NCI-H187 treated with DMSO at 0.1 percent for 48 hours (cell line): ENCODE measurements around the gene LSM14B.

ENCODE experiments used
- DNase-seq: peaks from one replicate; lab custom pipeline; 2025; lab: John Stamatoyannopoulos, UW

Gene LSM14B

DNA sequence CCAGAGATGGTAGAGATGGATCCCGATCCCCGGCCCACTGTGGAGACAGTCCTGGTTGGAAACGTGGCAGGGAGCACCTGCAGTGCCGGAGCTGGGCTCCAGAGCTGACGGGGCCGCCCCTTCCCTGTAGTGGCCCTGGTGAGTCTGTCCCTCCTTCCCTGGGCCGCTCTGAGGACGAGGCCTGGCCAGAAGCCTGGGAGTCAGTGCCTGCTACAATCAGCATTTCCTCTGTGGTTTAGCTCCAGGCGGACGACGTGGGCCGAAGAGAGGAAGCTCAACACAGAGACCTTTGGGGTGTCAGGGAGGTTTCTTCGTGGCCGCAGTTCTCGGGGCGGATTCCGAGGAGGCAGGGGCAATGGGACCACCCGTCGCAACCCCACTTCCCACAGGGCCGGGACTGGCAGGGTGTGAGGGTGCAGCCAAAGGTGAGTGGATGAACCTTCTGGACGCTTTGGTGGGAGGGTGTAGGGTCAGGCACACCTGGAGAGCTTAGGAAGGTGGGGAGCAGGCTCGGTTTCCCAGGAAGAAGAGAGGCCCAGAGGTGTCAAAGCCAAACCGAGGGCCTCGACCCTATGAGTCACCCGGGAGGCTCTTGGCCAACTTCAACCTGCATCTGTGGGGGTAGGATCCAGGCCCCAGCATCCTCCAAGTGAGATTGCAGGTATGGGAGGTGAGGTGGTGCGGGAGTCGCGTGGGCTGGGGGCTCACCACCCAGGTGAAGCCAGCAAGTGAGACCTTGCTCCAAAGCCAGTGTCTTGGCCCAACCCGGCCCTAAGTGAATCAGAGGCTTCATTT is 11.0 kb downstream of the LSM14B start:
- no peak for DNase-seq

DNA sequence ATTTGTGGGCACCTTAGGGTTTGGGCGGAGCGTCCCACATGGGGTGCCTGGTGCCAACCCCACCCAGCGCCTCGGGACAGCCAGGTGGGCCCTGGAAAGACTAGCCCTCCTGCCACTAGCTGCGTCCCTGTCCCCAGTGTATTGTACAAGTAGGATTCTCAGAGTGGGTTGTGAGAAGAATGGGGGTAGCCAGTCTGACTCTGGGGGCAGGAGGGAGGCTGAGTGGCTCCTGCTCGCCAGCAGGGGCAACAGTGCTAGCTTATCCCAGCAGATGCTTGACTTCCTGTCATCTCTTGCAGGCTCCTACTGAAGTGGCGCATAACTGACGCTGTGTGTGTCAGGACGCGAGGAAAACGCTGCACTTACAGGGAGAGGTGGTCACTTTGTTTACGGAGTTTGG is 11.6 kb downstream of the LSM14B start:
- no peak for DNase-seq

DNA sequence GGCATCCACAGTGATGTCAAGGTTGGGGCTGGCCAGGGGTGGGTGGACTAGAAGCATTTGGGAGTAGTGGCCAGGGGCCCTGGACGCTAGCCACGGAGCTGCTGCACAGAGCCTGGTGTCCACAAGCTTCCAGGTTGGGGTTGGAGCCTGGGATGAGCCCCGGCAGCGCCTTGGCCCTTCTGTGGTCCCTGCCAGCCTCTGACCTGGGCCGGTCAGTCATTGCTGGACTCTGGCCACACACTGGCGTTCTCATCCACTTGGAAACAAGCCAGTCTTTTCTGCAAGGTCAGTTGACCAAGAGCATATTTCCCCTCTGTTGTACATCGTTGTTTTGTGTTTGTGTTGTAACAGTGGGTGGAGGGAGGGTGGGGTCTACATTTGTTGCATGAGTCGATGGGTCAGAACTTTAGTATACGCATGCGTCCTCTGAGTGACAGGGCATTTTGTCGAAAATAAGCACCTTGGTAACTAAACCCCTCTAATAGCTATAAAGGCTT is 12.5 kb downstream of the LSM14B start:
- no peak for DNase-seq

DNA sequence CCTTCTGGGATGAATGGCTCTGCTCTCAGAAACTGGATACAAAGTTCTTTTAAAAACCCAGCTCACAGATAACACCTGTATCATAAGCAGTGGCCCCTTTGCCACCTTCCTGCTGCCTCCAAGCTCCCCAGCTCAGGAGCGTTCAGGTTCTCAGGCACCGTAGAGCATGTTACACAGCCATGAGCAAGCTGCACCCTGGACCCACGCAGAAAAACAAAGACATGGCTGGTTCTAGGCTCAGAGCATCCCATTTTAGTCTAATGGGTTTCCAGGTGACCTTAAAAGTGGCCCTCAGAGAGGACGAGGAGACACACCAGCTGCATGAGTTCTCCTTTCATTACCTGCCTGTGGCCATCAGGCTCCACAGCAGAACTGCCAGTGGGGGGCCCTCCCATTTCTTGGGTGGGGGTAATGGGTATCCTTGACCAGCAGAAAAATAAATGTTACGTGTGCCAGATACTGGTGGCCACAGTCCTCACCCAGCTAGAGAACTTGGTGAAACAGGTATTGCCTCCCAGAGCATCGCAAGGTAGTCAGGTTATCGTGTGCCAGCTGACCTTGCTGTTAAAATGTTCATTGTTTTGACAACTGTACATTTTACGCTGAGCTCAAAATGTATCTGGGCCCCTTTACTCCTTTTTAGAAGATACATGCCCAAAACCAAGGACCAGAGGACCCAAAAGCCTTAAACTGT is 13.4 kb downstream of the LSM14B start:
- DNase-seq = no peak

DNA sequence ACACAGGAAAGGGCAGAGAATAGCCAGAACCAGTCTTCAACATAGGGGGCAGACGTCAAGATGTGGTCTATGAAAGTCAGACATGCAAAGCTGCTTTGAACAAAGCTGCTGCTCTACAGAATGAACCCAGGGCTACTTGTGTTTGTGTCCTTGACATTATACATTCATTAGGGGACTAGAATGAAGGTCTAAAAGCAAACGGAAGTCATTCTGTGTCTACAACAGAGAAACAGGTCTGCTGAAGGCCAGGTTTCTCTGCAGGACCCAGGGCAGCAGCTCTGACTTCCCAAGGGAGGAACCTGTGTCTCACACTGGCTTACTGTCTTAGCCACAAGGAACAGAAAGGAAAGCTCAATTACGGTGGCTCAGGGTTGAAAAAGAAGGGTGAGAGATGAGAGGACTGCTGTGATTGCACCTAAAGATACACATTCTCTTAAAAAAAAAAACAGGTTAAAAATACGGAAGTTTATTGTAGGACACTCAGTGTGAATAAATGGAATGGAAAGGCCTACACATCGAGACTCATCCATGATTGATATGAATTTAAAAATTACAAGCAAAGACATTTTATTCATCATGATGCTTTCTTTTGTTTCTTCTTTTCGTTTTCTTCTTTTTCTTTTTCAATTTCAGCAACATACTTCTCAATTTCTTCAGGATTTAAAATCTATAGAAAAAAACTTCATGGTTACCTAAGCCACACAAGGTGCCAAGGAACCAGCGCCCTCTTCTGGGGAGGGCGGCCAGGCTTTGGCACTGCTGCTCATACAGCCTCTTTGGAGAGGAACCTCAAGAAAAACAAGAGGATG is 14.2 kb downstream of the LSM14B start:
- no peak for DNase-seq

DNA sequence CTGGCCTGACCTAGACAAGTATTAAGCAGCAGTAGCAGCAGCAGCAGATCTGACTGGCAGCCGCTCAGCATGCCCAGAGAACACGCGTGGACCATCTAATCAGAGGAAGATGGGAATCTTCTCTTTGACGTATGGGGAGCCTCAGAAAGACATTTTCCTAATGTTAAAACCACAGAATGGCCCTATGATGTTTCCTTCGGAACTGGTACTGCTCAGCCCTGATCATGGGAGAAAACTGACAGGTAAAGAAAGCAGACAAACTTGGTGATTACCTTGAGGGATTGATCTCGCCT is 14.8 kb downstream of the LSM14B start:
- no peak for DNase-seq

DNA sequence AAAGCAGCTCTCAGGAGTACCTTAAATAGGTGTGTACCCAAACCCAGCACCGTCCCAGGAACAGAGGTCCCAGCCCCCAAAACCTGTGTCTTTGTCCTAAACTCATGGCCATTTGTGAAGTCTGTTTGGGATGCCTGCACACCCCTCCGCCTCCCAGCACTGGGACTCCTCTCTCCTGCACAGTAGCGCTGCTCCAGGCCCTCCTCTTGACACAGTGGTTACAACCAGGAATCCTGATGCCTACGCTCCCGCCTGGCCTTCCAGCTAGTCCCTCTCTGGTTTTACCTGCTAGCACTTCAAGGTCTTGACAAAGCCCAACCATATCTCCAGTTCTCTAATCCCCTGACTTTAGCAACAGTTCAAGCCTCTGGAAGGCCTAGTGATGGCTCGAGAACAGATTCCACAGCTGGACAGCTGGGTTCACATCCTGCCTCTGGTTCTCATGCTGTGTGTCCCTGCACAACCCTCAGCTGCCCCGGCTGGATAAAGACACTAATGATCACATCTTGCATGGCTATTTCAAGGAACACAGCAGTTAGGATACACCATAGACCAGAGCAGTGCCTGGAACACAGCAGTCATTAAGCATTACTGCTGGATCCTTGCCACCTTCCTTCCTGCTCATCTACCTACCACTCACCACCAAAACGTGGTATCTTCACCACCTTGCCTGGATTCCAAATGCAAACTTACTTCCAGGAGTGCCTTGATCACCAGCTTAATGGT is 15.4 kb downstream of the LSM14B start:
- DNase-seq = no peak

DNA sequence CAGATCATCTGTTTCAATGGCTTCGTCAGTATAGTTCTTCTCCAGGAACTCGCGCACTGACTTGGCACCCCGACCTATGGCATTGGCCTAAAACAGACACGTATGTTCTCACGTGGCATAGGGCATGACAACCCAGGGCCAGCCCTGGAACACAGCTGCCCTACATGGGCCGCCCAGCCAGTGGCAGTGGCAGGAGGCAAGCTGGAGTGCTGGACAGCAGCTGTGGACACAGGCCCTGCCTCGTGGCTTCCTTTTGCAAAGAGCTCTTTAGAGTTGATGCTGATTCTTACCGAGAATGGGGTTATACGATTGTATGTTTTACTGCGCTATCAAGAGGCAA is 15.9 kb downstream of the LSM14B start:
- no peak for DNase-seq

DNA sequence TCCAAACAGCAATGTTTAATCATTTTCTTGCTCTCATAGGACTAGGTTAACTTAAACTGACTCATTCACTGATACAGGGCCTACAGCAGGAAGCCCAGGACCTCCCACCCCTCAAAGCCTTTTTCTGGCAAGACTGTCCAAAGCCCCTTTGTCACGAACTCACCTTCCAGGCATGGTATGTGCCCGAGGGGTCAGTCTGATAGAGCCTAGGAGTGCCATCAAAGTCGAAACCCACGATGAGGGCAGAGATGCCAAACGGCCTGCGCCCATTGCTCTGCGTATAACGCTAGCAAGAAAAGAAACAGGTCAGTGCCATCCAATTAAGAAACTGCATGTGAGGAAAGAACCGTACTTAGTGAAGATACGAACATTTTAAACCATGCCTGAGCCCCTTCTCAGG is 16.6 kb downstream of the LSM14B start:
- no peak for DNase-seq

DNA sequence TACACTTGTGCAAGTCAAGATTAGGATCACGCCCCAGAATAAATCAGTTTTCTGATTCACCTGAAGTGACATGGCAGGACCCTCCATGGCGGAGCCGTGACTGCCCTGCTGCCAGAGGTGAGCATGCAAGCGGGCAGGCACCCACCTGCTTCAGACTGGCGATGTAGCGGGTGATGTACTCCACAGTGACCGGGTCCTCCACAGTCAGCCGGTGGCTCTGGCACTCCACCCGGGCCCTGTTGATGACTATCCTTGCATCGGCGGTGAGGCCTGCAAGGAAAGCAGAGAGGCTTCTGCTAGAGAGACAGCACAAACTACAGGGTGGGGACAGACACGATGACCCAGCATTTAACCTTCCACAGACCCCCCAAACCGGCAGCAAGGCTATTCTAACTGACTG is 17.4 kb downstream of the LSM14B start:
- no peak for DNase-seq

DNA sequence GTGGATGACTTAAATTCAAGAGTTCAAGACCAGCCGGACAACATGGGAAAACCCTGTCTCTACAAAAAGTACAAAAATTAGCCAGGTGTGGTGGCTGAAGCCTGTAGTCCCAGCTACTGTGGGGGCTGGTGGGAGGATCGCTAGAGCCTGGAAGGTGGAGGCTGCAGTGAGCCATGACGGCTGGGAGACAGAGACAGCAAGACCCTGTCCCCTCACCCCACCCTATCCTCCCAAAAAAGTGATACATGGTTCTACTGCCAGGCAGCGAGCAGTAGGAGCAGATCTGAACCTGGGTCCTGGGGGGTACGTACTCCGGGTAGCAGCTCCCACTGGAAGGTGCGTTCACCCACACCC is 18.7 kb downstream of the LSM14B start:
- DNase-seq = no peak

DNA sequence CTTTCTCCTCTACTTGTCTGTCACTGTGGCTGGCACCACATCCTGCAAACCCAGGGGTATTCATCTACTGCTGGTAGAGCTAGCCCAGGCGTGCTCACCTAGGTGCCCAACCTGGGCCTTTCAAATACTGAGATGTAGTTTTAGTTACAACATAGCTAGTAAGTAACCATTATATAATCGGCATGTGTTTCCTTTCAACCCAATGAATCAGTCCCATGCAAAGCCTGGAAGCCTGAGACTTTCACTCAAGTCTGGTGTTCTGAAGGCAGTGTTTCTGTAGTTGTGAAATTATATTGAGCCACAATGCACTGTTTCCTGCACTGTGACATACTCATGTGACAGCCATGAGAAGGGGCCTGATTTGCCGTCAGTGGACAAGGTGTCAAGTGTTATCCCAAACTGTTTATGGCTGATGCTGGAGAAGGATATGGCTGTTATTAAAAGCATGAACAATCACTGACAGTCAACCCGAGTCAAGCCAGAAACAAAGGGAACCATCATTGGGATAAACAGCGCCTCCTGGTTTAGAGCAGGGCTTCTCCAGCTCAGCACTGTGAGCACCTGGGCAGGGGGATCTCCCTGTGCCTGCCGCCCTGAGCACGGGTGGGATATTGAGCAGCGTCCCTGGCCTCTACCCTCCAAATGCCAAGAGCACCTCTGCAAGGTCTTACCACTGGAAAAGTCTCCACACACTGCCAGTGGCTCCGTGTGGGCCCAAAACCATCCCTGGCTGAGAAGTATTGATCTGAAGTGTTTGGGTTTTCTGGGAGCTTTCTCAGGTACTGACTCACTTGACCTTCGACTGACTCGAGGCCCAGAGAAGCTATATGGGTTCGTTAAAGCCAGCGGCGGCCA is 19.3 kb downstream of the LSM14B start:
- no peak for DNase-seq

DNA sequence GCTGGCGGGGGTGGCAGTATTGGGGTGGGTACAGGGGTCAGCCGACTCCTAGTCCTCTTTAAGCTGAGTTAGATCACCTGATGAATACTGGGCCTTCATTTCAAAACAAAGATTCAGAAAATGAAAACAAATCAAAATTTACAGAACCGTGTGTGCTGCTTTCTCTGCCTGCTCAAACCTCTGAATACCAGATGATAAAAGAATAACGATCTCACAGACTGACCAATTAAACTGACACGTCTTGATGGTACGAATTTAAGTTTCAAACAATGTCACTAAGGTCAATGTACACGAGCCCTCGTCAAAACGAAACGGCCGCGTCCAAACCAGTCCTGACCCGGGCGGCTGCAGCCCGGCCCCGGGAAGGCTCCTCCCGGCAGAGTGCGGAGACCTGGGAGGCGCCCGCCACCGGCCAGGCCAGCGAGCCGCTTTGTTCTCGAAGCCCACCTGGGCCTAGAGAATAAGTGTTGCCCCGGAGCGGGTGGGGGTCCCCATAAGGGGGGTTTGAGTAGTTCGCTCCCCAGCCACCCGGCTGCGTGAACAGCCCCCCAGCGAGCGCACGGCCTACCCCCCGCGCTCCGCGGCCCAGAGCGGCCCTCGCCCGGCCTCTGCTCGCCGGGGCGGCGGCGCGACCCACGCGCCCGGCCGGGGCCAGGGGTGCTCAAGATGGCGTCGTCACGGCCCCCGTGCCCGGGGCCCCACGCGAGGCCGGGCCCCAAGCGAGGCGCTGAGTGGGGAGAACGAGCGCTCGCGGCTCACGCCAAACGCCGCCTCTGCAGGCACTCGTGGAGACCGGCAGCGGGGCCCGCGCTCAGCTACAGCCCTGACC is 20.2 kb downstream of the LSM14B start:
- DNase-seq = no peak

DNA sequence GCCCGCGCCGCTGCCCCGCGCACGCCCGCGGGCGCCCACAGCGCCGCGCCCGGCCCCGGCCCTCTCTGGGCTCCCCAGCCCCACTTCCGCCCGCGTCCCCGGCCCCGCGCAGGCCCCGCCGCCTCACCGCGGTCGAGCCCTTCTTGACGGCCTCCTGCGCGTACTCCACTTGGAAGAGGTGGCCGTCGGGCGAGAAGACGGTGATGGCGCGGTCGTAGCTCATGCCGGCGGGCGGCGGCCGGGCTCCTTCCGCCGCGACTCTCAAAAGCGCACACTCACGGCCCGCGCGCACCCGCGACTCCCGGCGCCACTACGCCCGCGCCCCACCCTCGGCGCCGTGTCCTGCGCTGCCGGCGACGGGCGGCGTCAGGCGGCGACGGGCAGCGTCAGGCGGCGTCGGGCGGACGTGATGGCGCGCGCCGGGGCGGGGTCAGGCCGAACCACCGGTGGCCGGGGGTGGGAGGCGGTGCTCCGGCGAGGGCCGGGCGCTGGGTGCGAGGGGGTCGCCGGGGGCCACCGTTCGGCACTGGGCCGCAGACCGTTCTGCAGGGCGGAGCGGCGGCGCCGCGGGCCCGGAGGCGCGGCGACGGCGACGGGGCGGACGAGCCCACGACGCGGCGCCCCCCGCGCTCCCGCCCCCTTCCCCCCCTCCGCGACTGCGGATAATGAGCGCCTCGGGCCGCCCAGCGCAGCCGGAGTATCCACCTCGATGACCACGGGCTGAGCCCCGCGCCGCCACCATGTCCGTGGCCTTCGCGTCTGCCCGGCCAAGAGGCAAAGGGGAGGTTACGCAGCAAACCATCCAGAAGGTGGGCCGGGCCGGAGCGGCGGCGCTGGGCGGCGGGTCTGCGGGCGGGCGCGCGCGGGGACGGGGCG is 21.0 kb downstream of the LSM14B start, which contains the start of the genes PSMA7 and SS18L1:
TSS of gene PSMA7 (minus strand) at position 314 of the 876 bp plus-strand sequence. CDS start at position 223, 91 bp downstream.
TSS of gene SS18L1 (plus strand) at position 689 of the 876 bp plus-strand sequence. CDS start at position 741, 52 bp downstream.
- peak; percentile 49 for DNase-seq

DNA sequence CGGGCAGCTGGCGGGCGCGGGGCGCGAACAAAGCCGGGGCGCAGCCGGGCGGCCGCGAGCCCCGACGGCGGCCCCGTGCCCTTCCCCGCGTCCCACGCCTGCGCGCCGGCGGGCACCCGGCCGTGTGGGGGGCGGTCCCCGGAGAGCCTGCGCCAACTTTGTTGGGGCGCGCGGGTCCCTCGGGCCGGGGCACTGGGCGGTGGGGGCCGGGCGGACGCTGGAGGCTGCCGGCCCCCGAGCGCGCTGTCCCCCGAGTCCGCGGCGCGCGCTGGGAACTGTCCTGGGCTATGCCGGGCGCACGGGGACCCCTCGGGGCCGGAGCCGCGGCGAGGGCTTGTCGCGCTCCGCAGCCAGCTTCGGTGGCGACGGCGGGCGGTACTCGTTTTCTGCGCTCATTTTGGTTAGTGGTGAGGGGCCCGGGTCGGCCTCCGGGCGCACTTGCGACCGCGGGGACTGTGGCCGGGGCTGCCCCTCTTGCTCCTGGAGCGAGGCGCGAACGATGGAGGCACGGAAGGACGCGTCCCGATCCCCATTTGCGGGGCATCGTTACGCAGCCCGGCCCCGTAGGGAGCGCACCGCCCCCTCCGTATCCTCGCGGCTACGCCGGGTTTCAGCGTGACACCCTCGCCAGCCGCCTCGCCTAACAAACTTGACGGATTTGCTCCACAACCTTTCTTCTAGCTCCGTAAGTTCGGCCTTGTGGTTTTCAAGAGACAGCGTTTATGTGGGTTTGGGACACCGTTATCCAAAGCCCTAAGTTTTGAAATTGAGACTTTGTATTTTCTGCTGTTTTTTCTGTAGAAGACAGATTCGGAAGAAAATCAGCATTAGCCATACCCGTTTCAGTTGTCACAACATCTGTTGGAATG is 21.9 kb downstream of the LSM14B start:
- no peak for DNase-seq

DNA sequence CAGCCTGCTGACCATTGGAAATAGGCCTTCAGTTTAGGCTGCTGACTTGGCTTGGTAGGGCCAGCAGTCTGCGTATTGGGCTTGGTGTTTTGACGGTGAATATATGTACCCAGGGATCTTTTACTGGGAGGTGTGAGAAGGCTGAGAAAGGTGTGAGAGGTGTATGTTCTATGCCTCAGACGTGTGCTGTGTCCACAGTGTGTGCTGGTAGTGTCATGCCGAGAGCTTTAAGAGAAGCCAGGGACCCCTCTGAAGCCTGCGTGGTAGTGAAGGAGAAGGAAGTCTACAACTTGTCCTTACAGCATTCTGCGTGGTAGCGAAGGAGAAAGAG is 23.4 kb downstream of the LSM14B start:
- DNase-seq = no peak

DNA sequence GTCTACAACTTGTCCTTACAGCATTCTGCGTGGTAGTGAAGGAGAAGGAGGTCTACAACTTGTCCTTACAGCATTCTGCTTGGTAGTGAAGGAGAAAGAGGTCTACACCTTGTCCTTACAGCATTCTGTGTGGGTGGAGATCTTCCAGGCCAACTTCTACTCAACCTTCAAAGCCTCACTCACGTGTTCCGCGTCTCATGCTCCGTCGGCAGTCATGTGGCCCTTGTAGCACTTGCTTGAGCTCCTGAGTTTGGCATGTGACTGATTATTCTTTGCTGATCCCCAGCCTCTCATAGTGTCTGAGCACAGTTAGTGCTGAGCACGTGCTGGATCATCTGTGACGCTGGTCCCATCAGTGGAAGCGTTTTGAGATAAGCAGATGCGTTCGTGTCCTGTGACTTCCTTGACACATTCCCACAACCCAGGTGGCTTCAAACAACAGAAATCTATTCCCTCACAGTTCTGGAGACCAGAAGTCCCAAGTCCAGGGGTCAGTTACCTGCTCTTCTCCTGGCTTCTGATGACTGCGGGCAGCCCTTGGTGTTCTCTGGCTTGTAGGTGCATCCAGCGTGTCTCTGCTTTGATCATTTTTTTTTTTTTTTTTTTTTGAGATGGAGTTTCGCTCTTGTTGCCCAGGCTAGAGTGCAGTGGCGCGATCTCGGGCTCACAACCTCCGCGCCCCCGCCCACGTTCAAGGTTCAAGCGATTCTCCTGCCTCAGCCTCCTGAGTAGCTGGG is 23.9 kb downstream of the LSM14B start:
- no peak for DNase-seq

DNA sequence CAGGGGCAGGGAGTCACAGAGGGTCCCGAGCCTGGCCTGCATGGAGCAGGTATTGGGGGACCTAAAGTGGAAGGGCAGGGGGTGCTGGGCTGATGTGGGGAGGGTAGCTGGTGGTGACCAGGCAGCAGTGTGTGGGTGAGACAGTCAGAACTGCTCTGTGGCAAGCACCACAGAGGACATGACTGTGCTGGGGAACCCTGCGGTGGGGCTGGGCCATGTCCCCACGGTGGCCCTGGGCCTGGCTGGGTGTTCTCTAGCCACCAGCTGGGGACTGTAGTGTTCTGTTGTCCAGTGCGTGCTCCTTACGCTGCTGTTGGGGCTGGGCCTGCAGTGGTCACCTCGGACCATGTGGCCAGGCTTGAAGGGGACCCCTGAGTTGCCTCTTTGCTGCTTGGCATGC is 24.9 kb downstream of the LSM14B start:
- no peak for DNase-seq
